ENCODE results near the gene AGBL1.
"Not testable (repeated sequence)": the region's sequence is repeated elsewhere in the genome, so short reads cannot be mapped to it uniquely, and the experiment has no call there.

Gene AGBL1

DNA sequence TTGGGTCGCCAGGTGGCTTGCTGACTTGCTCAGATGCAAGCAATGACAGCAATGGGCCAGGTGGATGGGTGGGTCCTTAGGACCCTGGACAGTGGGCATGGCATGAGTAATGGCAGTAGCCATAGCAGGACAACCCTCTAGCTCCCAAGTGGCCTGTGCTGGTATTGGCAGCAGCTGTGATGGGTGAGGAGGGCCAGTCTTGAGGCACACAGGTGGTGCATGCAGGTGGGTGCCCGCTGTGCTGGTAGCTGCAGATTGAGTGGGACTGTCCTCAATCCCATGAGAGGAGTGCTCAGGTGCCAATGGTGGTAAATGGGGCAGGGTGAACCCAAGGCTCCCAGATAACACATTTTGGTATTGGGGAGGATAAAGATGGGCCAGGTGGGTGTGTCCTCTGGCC lies 24.2 kb downstream of the AGBL1 start:
- no peak for TF ChIP-seq CTCF (IDR thresholded peaks at IDR 0.05; ENCODE audit: low read depth, low read length)
- DNase-seq (ENCODE audit: low read depth, low spot score), result no peak
- H3K4me3 ChIP-seq (ENCODE audit: low read depth, low read length), result no peak overlapping the region
- in situ Hi-C loops (cut with HindIII; ENCODE audit: low sequenced_read_pairs), result no loop called here

DNA sequence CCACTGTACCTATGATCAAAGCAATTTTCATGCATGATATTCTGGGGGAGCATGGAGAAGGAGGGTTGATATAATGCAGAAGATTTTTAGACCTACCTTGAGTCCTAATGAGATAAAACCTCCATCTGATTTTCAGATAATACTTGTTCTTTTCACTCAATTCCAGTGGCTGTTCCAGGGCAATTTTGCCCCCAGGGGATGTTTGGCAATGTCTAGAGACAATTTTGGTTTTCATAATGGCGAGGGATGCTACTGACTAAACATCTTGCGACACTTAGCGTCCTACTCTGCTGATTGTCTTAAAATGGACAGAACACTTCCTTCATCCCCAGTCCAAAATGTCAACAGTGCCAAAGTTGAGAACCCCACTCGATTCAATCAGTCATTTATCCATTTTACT lies 26.6 kb downstream of the AGBL1 start:
- DNase-seq (ENCODE audit: low read depth, low spot score), result no peak
- H3K4me3 ChIP-seq (ENCODE audit: low read depth, low read length), result no peak overlapping the region
- TF ChIP-seq CTCF (IDR thresholded peaks at IDR 0.05; ENCODE audit: low read depth, low read length), result no peak
- in situ Hi-C loops (cut with HindIII; ENCODE audit: low sequenced_read_pairs), result no loop called here

- in situ Hi-C loops (cut with HindIII; ENCODE audit: low sequenced_read_pairs), result no loop called here
- no peak for TF ChIP-seq CTCF (IDR thresholded peaks at IDR 0.05; ENCODE audit: low read depth, low read length)
- no peak for DNase-seq (ENCODE audit: low read depth, low spot score)
- no peak overlapping the region for H3K4me3 ChIP-seq (ENCODE audit: low read depth, low read length)
These were observed 35.6 kb downstream of the AGBL1 start for GRCh38 chr15:86115145-86115801.

- DNase-seq (ENCODE audit: low read depth, low spot score), result no peak
- in situ Hi-C loops (cut with HindIII; ENCODE audit: low sequenced_read_pairs), result no loop called here
- TF ChIP-seq CTCF (IDR thresholded peaks at IDR 0.05; ENCODE audit: low read depth, low read length), result no peak
- H3K4me3 ChIP-seq (ENCODE audit: low read depth, low read length), result no peak overlapping the region
These were observed 42.0 kb downstream of the AGBL1 start for GRCh38 chr15:86121568-86122225.

DNA sequence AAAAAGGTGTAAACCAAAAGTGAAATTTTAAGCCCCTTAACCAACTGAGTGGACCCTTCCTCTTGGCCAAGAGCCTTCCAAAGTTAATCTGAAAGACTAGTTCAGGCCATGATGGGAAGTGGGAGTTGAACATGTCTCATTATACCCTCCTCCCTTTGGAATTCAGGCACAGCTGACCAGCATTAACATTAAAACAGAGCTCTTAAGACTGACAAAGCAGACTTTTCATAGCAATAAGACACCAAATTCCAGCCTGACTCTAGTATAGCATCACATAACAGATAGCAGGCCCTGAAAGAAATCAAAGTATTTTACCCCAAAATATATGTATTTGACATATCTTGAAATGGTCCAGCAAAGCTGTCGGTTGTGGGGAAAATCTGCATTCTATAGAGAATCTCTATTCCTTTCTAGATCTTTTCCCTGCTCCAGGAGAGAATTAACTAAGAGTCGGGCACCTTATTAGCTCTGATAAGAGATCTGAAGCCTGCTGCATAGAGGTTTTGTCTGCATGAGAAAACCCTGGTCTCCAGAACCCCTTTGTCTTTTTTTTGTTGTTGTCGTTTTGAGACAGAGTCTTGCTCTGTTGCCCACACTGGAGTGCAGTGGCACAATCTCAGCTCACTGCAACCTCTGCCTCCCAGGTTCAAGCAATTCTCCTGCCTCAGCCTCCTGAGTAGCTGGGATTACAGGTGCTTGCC lies 43.2 kb downstream of the AGBL1 start:
- in situ Hi-C loops (cut with HindIII; ENCODE audit: low sequenced_read_pairs); DNase-seq (ENCODE audit: low read depth, low spot score); H3K4me3 ChIP-seq (ENCODE audit: low read depth, low read length): not testable (repeated sequence)

DNA sequence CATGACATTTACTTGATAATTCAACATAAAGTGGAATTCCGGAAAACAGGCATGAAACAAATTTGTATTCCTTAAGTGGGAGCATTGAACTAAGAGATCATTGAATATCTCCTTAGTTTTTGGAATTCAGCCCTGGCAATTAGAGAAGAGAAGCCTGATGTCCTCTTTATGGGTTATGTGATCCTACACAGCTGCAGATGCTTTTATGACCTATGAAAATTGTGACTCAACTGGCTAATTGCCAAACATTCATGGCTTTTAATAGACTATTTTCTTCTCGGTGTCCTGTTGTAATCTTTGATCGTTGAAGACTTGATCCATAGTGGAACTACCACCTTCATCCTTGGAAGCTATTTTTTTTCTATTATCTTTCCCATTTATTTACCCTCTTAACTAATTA lies 46.1 kb downstream of the AGBL1 start:
- in situ Hi-C loops (cut with HindIII; ENCODE audit: low sequenced_read_pairs), result no loop called here
- DNase-seq (ENCODE audit: low read depth, low spot score), result no peak
- no peak overlapping the region for H3K4me3 ChIP-seq (ENCODE audit: low read depth, low read length)
- no peak for TF ChIP-seq CTCF (IDR thresholded peaks at IDR 0.05; ENCODE audit: low read depth, low read length)

- DNase-seq (ENCODE audit: low read depth, low spot score), result no peak
- in situ Hi-C loops (cut with HindIII; ENCODE audit: low sequenced_read_pairs), result no loop called here
- no peak overlapping the region for H3K4me3 ChIP-seq (ENCODE audit: low read depth, low read length)
- TF ChIP-seq CTCF (IDR thresholded peaks at IDR 0.05; ENCODE audit: low read depth, low read length), result no peak
These were observed 47.9 kb downstream of the AGBL1 start for GRCh38 chr15:86127547-86127946.

Data from astrocyte of the spinal cord (primary cell).